Renal cortex interstitium (tissue), 15 donors: ENCODE data around the gene PKD2. TPM values are rescaled to one million over a fixed set of nuclear protein-coding genes. Genes with fewer than 3 reads are reported as not detected.
A peak's percentile ranks its signal among the peaks of the same experiment; 100 is the strongest.

Experiments
- DNase-seq, 11 donors: peaks; one replicate each; pipeline ENCODE4 v3.0.0-alpha.2; 2013; ENCODE audit warnings: low read depth in 9 of 11, low spot score in 4 of 11; ENCODE audit errors: extremely low read depth in 1 of 11
- long read RNA-seq, 16 experiments: transcript quantifications; one replicate each; lab custom pipeline, GENCODE V29; 2026
- polyA plus RNA-seq, 3 donors: library from polyadenylated mRNA; unstranded; fragments of 120-200 nt; gene quantifications; one replicate each; pipeline ENCODE4 v1.2.1, GENCODE V29; 2013; ENCODE audit not compliant: insufficient read length in 3 of 3

The PKD2 gene
- polyA plus RNA-seq: 10 to 100 TPM; 73.3 to 76.6 (median 76.6) TPM
- long read RNA-seq, donor 1, full-length matches to known transcripts: 3 of 3 reads
- long read RNA-seq, donor 1, partial matches to known transcripts: 0 of 3 reads
- long read RNA-seq, donor 1, other reads (novel, unspliced or antisense): 0 of 3 reads
- long read RNA-seq, donor 2, full-length matches to known transcripts: 4 of 4 reads
- long read RNA-seq, donor 2, partial matches to known transcripts: 0 of 4 reads
- long read RNA-seq, donor 2, other reads (novel, unspliced or antisense): 0 of 4 reads
- long read RNA-seq, donor 3, full-length matches to known transcripts: 1 of 1 reads
- long read RNA-seq, donor 3, partial matches to known transcripts: 0 of 1 reads
- long read RNA-seq, donor 3, other reads (novel, unspliced or antisense): 0 of 1 reads
- long read RNA-seq, donor 4, full-length matches to known transcripts: 2 of 8 reads
- long read RNA-seq, donor 4, partial matches to known transcripts: 6 of 8 reads
- long read RNA-seq, donor 4, other reads (novel, unspliced or antisense): 0 of 8 reads
- long read RNA-seq, donor 5: 0 reads
- long read RNA-seq, donor 6, full-length matches to known transcripts: 5 of 38 reads
- long read RNA-seq, donor 6, partial matches to known transcripts: 33 of 38 reads
- long read RNA-seq, donor 6, other reads (novel, unspliced or antisense): 0 of 38 reads
- long read RNA-seq, donor 7, full-length matches to known transcripts: 2 of 8 reads
- long read RNA-seq, donor 7, partial matches to known transcripts: 6 of 8 reads
- long read RNA-seq, donor 7, other reads (novel, unspliced or antisense): 0 of 8 reads
- long read RNA-seq, donor 8: 0 reads
- long read RNA-seq, donor 9, full-length matches to known transcripts: 3 of 24 reads
- long read RNA-seq, donor 9, partial matches to known transcripts: 21 of 24 reads
- long read RNA-seq, donor 9, other reads (novel, unspliced or antisense): 0 of 24 reads
- long read RNA-seq, donor 10, full-length matches to known transcripts: 3 of 14 reads
- long read RNA-seq, donor 10, partial matches to known transcripts: 11 of 14 reads
- long read RNA-seq, donor 10, other reads (novel, unspliced or antisense): 0 of 14 reads
- long read RNA-seq, donor 11, full-length matches to known transcripts: 3 of 3 reads
- long read RNA-seq, donor 11, partial matches to known transcripts: 0 of 3 reads
- long read RNA-seq, donor 11, other reads (novel, unspliced or antisense): 0 of 3 reads
- long read RNA-seq, donor 12, full-length matches to known transcripts: 3 of 17 reads
- long read RNA-seq, donor 12, partial matches to known transcripts: 14 of 17 reads
- long read RNA-seq, donor 12, other reads (novel, unspliced or antisense): 0 of 17 reads
- long read RNA-seq, donor 13: 0 reads
- long read RNA-seq, donor 14, full-length matches to known transcripts: 5 of 17 reads
- long read RNA-seq, donor 14, partial matches to known transcripts: 12 of 17 reads
- long read RNA-seq, donor 14, other reads (novel, unspliced or antisense): 0 of 17 reads
- long read RNA-seq, donor 15, full-length matches to known transcripts: 2 of 14 reads
- long read RNA-seq, donor 15, partial matches to known transcripts: 12 of 14 reads
- long read RNA-seq, donor 15, other reads (novel, unspliced or antisense): 0 of 14 reads
- long read RNA-seq, donor 16, full-length matches to known transcripts: 11 of 53 reads
- long read RNA-seq, donor 16, partial matches to known transcripts: 42 of 53 reads
- long read RNA-seq, donor 16, other reads (novel, unspliced or antisense): 0 of 53 reads

DNA sequence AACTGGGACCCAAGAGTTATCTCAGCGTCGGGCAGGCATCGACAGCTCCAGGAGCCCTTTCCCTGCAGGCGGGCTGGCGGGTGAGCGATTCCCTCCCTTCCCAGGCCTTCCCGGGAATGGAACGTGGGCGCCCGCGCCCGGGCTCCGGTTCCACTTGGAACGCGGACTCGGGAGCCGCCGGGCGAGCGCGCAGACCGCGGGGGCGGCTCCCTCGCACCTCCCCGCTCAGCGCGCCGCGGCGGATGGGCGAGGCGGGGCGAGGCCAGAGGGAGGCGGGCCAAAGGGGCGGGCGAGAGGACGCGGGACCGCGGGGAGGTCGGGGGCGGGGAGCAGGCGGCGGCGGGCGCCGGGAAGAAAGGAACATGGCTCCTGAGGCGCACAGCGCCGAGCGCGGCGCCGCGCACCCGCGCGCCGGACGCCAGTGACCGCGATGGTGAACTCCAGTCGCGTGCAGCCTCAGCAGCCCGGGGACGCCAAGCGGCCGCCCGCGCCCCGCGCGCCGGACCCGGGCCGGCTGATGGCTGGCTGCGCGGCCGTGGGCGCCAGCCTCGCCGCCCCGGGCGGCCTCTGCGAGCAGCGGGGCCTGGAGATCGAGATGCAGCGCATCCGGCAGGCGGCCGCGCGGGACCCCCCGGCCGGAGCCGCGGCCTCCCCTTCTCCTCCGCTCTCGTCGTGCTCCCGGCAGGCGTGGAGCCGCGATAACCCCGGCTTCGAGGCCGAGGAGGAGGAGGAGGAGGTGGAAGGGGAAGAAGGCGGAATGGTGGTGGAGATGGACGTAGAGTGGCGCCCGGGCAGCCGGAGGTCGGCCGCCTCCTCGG lies at the start of gene PKD2:
TSS of gene PKD2 (plus strand) at position 332 of the 818 bp plus-strand sequence. CDS start at position 431, 99 bp downstream.
- DNase-seq: peak in 10 of 11 donors; percentile 41 to 85 (median 74)

GRCh38 chr4:87961993-87962392 lies 45.4 kb upstream of the PKD2 start:
- DNase-seq: no peak

DNA sequence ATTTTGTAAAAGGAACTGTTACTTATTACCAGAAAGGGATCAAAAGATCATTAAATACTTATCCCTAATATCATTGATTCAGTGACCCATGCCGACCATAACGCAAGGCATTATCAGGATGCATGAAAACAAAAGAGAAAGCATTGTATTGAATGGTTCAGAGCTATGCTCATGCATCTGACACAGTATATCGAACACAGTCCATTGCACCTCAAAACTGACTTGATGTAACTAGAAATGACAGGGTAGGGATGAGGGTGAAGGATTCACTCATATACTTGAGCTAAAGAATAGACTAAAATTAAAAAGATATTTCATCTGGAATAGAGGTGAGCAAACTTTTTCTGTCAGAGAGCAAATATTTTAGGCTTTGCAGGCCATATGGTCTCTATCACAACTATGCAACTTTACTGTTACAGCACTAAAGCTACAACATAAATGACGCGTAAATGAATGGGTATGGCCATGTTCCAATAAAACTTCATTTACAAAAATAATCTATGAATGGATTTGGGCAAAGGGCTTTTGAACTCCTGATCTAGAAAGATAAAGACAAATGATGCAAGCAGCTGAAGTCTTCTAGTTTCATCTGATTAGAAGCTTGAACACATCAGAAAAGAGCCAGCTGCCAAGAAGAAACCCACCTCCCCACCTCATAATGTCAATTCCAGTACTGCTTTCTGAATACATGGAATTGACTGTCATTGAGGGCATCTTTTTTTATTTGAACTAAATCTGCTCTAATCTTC lies 44.9 kb upstream of the PKD2 start:
- DNase-seq: no peak

DNA sequence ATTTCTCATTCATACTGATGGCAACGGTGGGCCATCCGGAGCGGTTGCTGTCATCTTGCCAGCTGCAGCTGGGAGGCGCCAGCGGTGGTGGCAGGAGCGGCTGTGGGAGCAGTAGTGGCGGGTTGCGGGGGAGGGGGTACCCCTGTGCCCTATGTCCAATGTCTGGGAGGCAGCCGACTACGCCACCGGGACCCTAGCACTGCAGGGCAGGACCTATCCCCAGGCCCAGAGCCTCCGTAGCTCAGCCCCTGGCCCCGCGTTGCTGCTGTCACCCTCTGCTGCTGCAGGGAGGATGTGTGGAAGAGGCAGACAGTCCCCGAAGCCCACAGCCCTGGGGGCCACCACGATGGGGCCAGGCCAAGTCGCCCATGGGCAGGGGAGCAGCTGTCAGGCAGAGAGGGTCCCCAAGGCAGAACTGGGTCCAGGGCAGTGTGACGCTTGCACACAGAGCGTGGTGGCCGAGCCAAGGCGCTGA lies 41.9 kb upstream of the PKD2 start:
- DNase-seq: no peak

DNA sequence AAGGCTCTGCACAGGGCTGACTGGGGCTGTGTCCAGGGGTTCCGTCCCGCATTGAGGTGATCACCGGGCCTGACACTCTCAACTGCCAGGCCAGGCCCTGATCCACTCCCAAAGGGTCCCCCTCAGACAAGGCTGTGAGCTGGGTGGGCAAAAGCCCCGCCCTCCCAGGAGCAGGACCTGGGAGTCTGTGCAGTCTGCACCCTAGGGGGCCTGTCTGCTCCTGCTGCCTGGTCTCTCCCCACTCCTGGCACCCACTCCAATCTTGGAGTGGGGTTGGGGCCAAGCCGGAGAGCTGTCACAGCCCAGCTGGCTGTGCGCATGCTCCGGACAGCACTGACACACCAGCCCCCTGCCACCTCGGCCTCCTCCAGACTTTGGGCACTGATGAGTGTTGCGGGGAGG lies 41.3 kb upstream of the PKD2 start:
- no peak for DNase-seq

DNA sequence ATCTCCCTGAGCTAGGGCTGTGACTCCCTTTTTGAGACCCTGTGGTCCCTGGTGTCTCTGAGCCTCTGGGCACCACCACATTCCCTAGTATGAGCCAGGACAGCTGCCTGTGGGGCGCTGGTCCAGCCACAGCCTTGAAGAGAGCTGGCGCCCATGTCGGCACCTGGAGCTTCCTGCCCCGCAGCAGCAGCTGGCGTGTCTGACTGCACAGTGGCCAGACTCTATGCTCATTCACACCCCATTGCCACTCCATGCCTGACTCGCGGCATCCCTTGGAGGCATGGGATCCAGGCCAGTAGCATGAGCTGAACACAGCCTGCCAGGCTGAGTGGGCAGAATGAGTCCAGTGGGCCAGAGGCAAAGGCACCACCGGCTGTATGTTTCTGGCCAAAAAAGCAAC lies 40.2 kb upstream of the PKD2 start:
- DNase-seq: no peak

DNA sequence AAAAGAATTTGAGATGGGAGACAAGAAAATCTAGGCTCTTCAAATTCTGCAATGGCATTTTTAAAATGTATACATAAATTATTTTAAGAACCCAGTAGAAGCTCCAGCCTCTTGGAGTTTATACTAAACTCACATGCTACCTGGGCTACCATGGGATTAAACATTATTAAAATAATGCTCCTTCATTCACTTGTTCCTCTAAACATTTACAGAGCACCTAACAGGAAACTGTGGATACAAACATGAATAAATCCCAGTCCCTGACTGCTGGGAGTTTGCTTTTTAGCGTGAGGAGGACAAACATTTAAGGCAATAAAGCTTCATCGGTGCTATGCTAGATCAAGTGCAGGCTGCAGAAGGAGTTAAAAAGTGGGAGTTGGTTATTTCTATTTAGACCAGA lies 37.3 kb upstream of the PKD2 start:
- no peak for DNase-seq

DNA sequence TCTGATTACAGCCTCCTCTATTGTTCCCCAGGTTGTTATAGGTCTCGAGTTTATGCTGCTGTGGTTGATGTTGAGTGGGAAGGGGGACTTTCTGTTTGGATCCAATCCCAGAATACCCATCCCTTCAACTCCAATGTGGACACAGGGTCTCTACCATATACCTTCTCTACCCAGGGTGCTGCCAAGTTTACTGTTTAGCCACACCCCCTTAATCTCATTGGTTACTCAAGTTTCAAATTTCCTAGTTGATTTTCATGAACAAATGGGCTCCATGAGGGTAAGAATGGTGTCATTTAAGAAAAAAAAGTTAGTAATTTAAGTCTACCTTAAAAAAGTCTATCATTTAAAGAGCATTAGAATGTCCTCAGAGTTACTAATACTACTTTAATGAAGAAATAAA lies 35.6 kb upstream of the PKD2 start:
- no peak for DNase-seq

DNA sequence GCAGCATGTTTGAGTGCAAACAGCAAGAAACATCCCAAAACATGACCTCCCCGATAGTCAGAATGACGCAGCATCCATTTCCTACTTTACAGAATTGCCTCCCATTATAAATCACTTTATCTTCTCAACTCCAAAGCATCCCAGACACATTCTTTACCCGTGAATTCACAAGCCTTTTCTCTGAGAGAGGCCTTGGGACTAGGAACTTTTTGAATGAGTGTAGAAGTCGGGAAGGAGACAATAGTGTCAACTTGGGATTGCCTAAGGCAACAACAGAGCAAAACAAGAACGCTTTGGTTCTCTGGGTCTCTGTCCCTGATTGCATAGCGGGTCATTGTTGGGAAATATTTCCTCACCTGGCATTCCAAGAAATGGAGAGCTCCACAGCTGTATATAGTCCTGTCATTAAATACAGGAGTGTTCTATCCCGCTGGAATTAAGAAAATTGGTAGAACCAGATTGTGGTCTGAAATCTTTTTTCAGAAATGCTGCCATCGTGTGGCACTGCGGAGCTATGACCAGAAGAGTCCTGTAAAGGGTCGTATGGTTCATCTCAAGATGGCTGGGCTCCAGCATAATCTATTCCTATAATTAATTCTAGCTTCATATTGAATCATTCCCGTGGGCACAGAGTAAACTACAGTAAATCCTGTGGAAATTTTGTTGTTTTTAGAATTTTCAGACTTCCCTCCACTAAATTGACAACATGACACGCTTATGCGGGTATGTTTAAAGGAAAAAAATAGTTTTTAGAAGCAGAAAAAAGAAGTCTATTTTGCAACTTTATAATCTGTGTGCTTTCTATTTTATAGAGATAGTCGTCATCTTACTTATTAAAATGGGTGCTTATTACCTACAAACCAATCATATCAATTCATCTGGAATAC lies 33.9 kb upstream of the PKD2 start:
- DNase-seq: peak in 6 of 11 donors; percentile 39 to 66 (median 56)

DNA sequence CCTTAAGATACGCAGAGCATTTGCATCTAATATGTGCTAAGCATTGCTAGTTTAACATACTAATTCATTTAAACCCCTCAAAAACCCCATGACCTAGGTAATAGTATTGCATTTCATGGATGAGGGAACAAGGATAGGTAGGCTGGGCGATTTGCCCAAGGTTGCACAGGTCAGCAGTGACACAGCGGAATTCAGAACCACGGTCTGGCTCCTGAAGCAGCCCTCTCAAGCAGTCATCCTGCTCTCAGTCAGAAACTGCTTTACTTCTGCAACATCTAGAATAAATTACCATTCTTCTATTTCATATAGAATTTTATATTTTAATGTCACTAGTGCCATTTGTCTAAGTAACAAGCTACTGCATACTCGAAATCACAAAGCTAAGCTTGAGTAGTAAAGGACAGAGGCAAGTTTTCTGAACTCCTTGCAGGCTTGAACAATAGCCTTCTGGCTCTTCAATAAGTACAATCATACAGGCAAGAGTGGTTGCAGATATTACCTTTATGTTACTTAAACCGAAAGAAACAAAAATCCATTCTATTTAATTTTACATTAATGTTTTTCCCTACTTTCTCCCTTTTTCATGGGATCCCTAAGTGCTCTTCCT lies 32.5 kb upstream of the PKD2 start:
- no peak for DNase-seq

DNA sequence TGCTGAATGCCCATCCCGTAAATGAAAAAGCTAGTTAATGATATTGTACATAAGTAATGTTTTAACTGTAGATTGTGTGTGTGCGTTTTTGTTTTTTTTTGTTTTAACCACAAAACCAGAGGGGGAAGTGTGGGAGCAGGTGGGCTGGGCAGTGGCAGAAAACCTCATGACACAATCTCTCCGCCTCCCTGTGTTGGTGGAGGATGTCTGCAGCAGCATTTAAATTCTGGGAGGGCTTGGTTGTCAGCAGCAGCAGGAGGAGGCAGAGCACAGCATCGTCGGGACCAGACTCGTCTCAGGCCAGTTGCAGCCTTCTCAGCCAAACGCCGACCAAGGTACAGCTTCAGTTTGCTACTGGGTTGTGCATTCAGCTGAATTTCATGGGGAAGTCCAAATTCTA lies 32.0 kb upstream of the PKD2 start, which contains the start of gene SPP1:
TSS of gene SPP1 (plus strand) at position 249 of the 400 bp plus-strand sequence. CDS start 1,182 bp downstream, outside the sequence.
- no peak for DNase-seq

DNA sequence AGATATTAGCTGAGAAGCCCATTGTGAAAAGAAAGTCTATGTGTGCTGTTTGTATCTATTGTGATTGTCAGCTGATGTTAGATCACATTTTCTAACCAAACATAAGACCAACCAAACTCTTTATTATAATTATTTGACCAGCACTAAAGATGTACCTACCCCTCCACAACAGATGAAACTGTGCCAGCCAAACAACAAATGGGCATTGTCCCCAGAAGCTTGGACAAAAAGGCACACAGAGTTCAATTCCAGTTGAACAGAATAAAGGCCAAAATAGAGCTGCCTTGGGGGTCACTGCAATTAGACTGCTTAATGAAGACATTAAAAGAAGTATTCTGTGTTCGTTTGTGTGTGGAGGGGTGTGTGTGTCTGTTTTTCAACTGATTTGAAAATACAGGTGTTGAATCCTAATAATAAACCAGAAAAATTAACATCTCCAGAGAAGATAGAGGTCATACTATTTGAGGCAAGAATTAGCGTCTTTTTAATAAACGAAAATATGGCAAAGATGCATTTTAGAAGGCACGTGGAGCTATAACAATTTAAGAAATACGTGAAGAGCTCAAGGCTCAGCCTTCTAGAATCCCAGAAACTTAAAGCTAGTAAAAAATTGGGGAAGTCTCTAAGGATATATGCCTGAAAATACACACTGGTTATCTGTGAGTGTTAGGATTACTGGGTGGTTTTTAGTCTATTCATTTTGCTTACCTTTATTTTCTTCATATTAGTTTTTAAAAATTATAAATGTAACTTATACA lies 29.7 kb upstream of the PKD2 start:
- DNase-seq: no peak

- no peak for DNase-seq
Observed at GRCh38 chr4:87978681-87979080, 28.8 kb upstream of the PKD2 start.

- DNase-seq: no peak
Observed at GRCh38 chr4:87979810-87980209, 27.6 kb upstream of the PKD2 start.
